Measurements from ENCODE around the gene NR0B2.

DNA sequence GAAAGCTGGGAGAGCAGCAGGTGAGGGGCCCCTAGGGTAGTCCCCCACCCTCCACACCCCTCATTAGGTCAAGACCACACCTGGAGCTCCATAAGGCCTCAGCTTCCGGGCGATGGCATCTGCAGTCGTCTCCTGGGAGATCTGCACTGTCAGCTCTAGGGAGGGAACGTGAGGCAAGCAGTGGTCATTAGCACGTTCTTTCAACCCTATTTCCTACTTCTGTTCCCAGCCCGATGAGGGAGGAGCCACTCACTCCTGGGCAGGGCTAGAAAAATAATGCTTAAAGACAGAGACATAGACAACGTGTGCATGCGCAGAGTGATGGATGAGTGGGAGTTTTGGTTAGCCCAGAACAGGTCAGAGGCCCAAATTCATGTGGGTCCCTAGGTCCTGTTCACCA lies 36.8 kb upstream of the NR0B2 start:
- TF ChIP-seq EZH2 (IDR thresholded peaks at IDR 0.05; ENCODE audit: low read length, unreplicated experiment) (no peak), CTCF (conservative IDR thresholded peaks at IDR 0.05; ENCODE audit: low read depth, low read length) (no peak), EZH2phosphoT487 (IDR thresholded peaks at IDR 0.05; ENCODE audit: borderline replicate concordance, low read length) (no peak)
